ENCODE data around the gene TFDP3. TPM values are rescaled to one million over a fixed set of nuclear protein-coding genes. Genes with fewer than 3 reads are reported as not detected.

Gene TFDP3
- total and polyA plus RNA-seq, 2 of the 4 experiments (the other 2 are of a cell fraction), result not detected

DNA sequence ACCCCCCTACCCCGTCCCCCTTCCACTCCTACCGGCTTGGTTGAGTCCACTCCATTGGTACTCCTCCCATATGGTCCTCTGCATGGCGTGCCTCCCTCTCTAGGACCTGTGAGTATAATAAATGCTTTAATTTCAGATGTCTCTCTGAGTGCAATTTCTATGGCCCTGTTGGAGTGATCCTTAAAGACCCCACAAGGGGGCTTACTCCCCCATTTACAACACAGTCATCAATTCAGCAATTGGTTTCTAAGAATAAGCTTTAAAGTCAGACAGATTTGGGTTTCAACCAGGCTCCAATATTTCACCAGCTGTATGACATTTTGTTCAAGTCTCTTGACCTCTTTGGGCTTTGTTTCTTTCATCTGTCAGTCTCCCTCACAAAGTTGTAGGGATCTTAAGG lies 38.7 kb downstream of the TFDP3 start:
- no peak for ATAC-seq (ENCODE audit: low read depth)

More for the DNA sequence above, 38.7 kb downstream of the TFDP3 start:
- Histone ChIP-seq H4K91ac (ENCODE audit: insufficient read depth, low read depth, low read length) (no peak overlapping the region), H2BK20ac (ENCODE audit: low read depth, low read length) (no peak overlapping the region), H2AK5ac (ENCODE audit: low read depth, low read length) (no peak overlapping the region), H3K36me3 (ENCODE audit: control insufficient read depth, insufficient read depth, low read length) (no peaks in the 10 kb centered on the region), H3K18ac (ENCODE audit: low read depth, low read length) (no peak overlapping the region), H3K9ac (ENCODE audit: low read depth, low read length) (no peak overlapping the region), H2BK5ac (ENCODE audit: low read depth, low read length, poor library complexity, severe bottlenecking) (no peak overlapping the region), H3K23ac (ENCODE audit: low read depth, low read length) (no peak overlapping the region), H4K5ac (ENCODE audit: low read depth, low read length) (no peak overlapping the region), H2BK15ac (ENCODE audit: low read depth, low read length) (no peak overlapping the region), H3K9me1 (ENCODE audit: insufficient read depth, low read length) (no peaks in the 10 kb centered on the region), H4K20me1 (ENCODE audit: insufficient read depth, low read length) (no peaks in the 10 kb centered on the region), H3K14ac (replicated peaks; ENCODE audit: low read depth, low read length) (no peak overlapping the region), H3K4me2 (ENCODE audit: low read depth, low read length) (no peak overlapping the region), H3K4ac (ENCODE audit: low read depth, low read length) (no peak overlapping the region), H3K56ac (ENCODE audit: extremely low read depth, insufficient read depth, low read length) (no peak overlapping the region), H2BK120ac (ENCODE audit: low read depth, low read length) (no peak overlapping the region), H4K8ac (ENCODE audit: low read depth in 2 of 2, low read length in 2 of 2) (no peak overlapping the region), H3K4me3 (ENCODE audit: insufficient read depth, low read depth, low read length) (no peak overlapping the region), H3K27me3 (ENCODE audit: control insufficient read depth, insufficient read depth, low read length) (peaks cover 2% of the 10 kb centered on the region), H3K79me1 (ENCODE audit: low read depth in 1 of 2, low read length in 2 of 2) (no peaks in the 10 kb centered on the region), H2AK9ac (replicated peaks; ENCODE audit: low read depth, low read length, poor library complexity) (no peak overlapping the region), H3K27ac (ENCODE audit: insufficient read depth, low read length) (no peak overlapping the region), H3K4me1 (ENCODE audit: control insufficient read depth, insufficient read depth, low read length) (no peaks in the 10 kb centered on the region), H2AFZ (replicated peaks; ENCODE audit: low read length, poor library complexity) (no peak overlapping the region), H3K9me3 (ENCODE audit: control insufficient read depth, insufficient read depth, low read length) (no peaks in the 10 kb centered on the region)
- BruUV-seq (replicated peaks), result no TSS peak
- dilution Hi-C loops (cut with HindIII; ENCODE audit: low sequenced_read_pairs, unreplicated experiment) (no loop called here), in situ Hi-C loops (cut with MboI; ENCODE audit: low sequenced_read_pairs) (no loop called here), intact Hi-C loops (cut with micrococcal nuclease) (no loop called here)
- no peak for TF ChIP-seq NFE2L2 (IDR thresholded peaks at IDR 0.05; ENCODE audit: low read depth, low read length)
- TF ChIP-seq BHLHE40 (IDR thresholded peaks at IDR 0.05; ENCODE audit: low read depth, low read length), result no peak
- TF ChIP-seq POLR2A (IDR thresholded peaks at IDR 0.05; ENCODE audit: low read depth, low read length), result no peak
- no peak for TF ChIP-seq RCOR1 (IDR thresholded peaks at IDR 0.05; ENCODE audit: insufficient replicate concordance, low read length)
- TF ChIP-seq MAFK (IDR thresholded peaks at IDR 0.05; ENCODE audit: low read depth, low read length), result no peak
- TF ChIP-seq MXI1 (IDR thresholded peaks at IDR 0.05; ENCODE audit: borderline replicate concordance, low read depth, low read length), result no peak
- no peak for TF ChIP-seq FOS (IDR thresholded peaks at IDR 0.05; ENCODE audit: low read depth, low read length)
- TF ChIP-seq, protein P1, sequence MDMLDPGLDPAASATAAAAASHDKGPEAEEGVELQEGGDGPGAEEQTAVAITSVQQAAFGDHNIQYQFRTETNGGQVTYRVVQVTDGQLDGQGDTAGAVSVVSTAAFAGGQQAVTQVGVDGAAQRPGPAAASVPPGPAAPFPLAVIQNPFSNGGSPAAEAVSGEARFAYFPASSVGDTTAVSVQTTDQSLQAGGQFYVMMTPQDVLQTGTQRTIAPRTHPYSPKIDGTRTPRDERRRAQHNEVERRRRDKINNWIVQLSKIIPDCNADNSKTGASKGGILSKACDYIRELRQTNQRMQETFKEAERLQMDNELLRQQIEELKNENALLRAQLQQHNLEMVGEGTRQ (IDR thresholded peaks at IDR 0.05; ENCODE audit: low read depth, low read length), result no peak
- no peak for TF ChIP-seq CEBPB (IDR thresholded peaks at IDR 0.05; ENCODE audit: low read depth, low read length)
- TF ChIP-seq, protein P2, sequence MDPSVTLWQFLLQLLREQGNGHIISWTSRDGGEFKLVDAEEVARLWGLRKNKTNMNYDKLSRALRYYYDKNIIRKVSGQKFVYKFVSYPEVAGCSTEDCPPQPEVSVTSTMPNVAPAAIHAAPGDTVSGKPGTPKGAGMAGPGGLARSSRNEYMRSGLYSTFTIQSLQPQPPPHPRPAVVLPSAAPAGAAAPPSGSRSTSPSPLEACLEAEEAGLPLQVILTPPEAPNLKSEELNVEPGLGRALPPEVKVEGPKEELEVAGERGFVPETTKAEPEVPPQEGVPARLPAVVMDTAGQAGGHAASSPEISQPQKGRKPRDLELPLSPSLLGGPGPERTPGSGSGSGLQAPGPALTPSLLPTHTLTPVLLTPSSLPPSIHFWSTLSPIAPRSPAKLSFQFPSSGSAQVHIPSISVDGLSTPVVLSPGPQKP (IDR thresholded peaks at IDR 0.05; ENCODE audit: borderline replicate concordance, low read depth, low read length), result no peak
- no peak for TF ChIP-seq RFX5 (IDR thresholded peaks at IDR 0.05; ENCODE audit: low read depth, low read length)
- no peak for TF ChIP-seq RAD21 (IDR thresholded peaks at IDR 0.05; ENCODE audit: low read length)
- no peak for TF ChIP-seq MAZ (IDR thresholded peaks at IDR 0.05; ENCODE audit: borderline replicate concordance, low read depth, low read length)
- CTCF ChIA-PET, result no interaction called here
- WGBS, 2 experiments (ENCODE audit: extremely low coverage in 2 of 2, insufficient read length in 1 of 2), result no CpG with 5 or more reads among the region's 3 CpGs
- POLR2A ChIA-PET (ENCODE audit: unreplicated experiment), result no interaction called here
- no peak for DNase-seq

All from IMR-90 (cell line).